ENCODE data around the gene TMEM35B.
"Not testable (repeated sequence)": the region's sequence is repeated elsewhere in the genome, so short reads cannot be mapped to it uniquely, and the experiment has no call there.

TMEM35B gene

GRCh38 chr1:34965597-34965996 lies 19.6 kb downstream of the TMEM35B start:
- Histone ChIP-seq H3K27me3 (ENCODE audit: control insufficient read depth, insufficient read depth, low read length, poor library complexity, severe bottlenecking) (no peaks in the 10 kb centered on the region), H3K4me3 (ENCODE audit: insufficient read depth, low read depth, low read length) (no peak overlapping the region), H3K27ac (ENCODE audit: insufficient read depth, low read depth, low read length, poor library complexity, severe bottlenecking) (no peak overlapping the region), H3K9me3 (ENCODE audit: control insufficient read depth, low read length) (no peaks in the 10 kb centered on the region), H3K36me3 (ENCODE audit: control insufficient read depth, insufficient read depth, low read length) (no peaks in the 10 kb centered on the region), H3K4me1 (ENCODE audit: control insufficient read depth, insufficient read depth, low read length) (no peaks in the 10 kb centered on the region)
- 97 to 100% methylated on average over 1 to 2 of the region's 2 CpGs for WGBS, 2 experiments

GRCh38 chr1:34950428-34950827 lies 34.7 kb downstream of the TMEM35B start:
- Histone ChIP-seq H3K36me3 (ENCODE audit: control insufficient read depth, insufficient read depth, low read length) (no peaks in the 10 kb centered on the region), H3K27ac (ENCODE audit: insufficient read depth, low read depth, low read length, poor library complexity, severe bottlenecking) (no peak overlapping the region), H3K4me3 (ENCODE audit: insufficient read depth, low read depth, low read length) (no peak overlapping the region), H3K27me3 (ENCODE audit: control insufficient read depth, insufficient read depth, low read length, poor library complexity, severe bottlenecking) (no peaks in the 10 kb centered on the region), H3K9me3 (ENCODE audit: control insufficient read depth, low read length) (no peaks in the 10 kb centered on the region), H3K4me1 (ENCODE audit: control insufficient read depth, insufficient read depth, low read length) (no peaks in the 10 kb centered on the region)
- WGBS, 2 experiments = 30% methylated on average over 1 of the region's 1 CpG; no CpG with 5 or more reads in 1 of the 2 experiments

DNA sequence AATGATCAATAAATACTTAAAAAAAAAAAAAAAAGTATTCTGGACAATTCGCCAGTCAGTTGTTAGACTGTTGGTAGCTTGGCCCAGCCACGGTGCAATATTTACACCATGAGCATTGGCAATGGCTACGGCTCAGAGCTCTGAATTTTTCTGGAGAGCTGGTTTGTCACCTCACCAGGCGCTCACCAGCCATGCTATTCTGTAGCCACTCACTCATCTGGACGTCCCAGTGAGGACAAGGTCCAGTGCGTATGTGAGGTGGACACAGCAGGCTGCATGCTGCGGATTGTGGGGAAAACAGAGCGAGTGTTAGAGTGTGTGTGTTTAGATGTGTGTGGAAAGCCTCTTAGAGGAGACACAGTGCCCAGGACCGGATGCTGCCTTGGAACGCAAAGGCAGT lies 36.4 kb downstream of the TMEM35B start:
- not testable (repeated sequence) for H3K9me3 ChIP-seq (ENCODE audit: control insufficient read depth, low read length)
- WGBS, 2 experiments = 91 to 94% methylated on average over 9 to 10 of the region's 10 CpGs

DNA sequence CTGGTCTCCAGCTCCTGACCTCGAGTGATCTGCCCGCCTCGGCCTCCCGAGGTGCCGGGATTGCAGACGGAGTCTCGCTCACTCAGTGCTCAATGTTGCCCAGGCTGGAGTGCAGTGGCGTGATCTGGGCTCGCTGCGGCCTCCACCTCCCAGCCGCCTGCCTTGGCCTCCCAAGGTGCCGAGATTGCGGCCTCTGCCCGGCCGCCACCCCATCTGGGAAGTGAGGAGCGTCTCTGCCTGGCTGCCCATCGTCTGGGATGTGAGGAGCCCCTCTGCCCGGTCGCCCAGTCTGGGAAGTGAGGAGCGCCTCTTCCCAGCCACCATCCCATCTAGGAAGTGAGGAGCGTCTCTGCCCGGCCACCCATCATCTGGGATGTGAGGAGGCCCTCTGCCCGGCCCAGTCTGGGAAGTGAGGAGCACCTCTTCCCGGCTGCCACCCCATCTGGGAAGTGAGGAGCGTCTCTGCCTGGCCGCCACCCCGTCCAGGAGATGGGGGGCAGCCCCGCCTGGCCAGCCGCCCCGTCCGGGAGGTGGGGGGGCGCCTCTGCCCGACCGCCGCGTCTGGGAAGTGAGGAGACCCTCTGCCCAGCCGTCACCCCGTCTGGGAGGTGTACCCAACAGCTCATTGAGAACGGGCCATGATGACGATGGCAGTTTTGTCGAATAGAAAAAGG lies 37.4 kb downstream of the TMEM35B start:
- not testable (repeated sequence) for H3K36me3 ChIP-seq (ENCODE audit: control insufficient read depth, insufficient read depth, low read length); H3K27ac ChIP-seq (ENCODE audit: insufficient read depth, low read depth, low read length, poor library complexity, severe bottlenecking); H3K4me3 ChIP-seq (ENCODE audit: insufficient read depth, low read depth, low read length); H3K27me3 ChIP-seq (ENCODE audit: control insufficient read depth, insufficient read depth, low read length, poor library complexity, severe bottlenecking); H3K4me1 ChIP-seq (ENCODE audit: control insufficient read depth, insufficient read depth, low read length); H3K9me3 ChIP-seq (ENCODE audit: control insufficient read depth, low read length)
- 95 to 96% methylated on average over 41 of the region's 41 CpGs for WGBS, 2 experiments

More for the DNA sequence above, 36.4 kb downstream of the TMEM35B start:
- H3K4me1 ChIP-seq (ENCODE audit: control insufficient read depth, insufficient read depth, low read length); H3K36me3 ChIP-seq (ENCODE audit: control insufficient read depth, insufficient read depth, low read length); H3K4me3 ChIP-seq (ENCODE audit: insufficient read depth, low read depth, low read length); H3K27ac ChIP-seq (ENCODE audit: insufficient read depth, low read depth, low read length, poor library complexity, severe bottlenecking); H3K27me3 ChIP-seq (ENCODE audit: control insufficient read depth, insufficient read depth, low read length, poor library complexity, severe bottlenecking): not testable (repeated sequence)

GRCh38 chr1:34946211-34946610 lies 38.9 kb downstream of the TMEM35B start:
- no peak overlapping the region for H3K27ac ChIP-seq (ENCODE audit: insufficient read depth, low read depth, low read length, poor library complexity, severe bottlenecking)
- no peaks in the 10 kb centered on the region for H3K9me3 ChIP-seq (ENCODE audit: control insufficient read depth, low read length)
- 91 to 95% methylated on average over 6 of the region's 6 CpGs for WGBS, 2 experiments
- no peak overlapping the region for H3K4me3 ChIP-seq (ENCODE audit: insufficient read depth, low read depth, low read length)
- H3K4me1 ChIP-seq (ENCODE audit: control insufficient read depth, insufficient read depth, low read length) = no peaks in the 10 kb centered on the region
- no peaks in the 10 kb centered on the region for H3K27me3 ChIP-seq (ENCODE audit: control insufficient read depth, insufficient read depth, low read length, poor library complexity, severe bottlenecking)
- no peaks in the 10 kb centered on the region for H3K36me3 ChIP-seq (ENCODE audit: control insufficient read depth, insufficient read depth, low read length)

GRCh38 chr1:34941798-34942197 lies 43.3 kb downstream of the TMEM35B start:
- not testable (repeated sequence) for H3K36me3 ChIP-seq (ENCODE audit: control insufficient read depth, insufficient read depth, low read length); H3K4me3 ChIP-seq (ENCODE audit: insufficient read depth, low read depth, low read length); H3K4me1 ChIP-seq (ENCODE audit: control insufficient read depth, insufficient read depth, low read length); H3K27me3 ChIP-seq (ENCODE audit: control insufficient read depth, insufficient read depth, low read length, poor library complexity, severe bottlenecking); H3K9me3 ChIP-seq (ENCODE audit: control insufficient read depth, low read length); H3K27ac ChIP-seq (ENCODE audit: insufficient read depth, low read depth, low read length, poor library complexity, severe bottlenecking)
- WGBS, 2 experiments = 88 to 94% methylated on average over 2 of the region's 2 CpGs

Measured in ectodermal cell (in vitro differentiated cells).